NCI-H774 (cell line): ENCODE results near the gene SPRN.
"Not testable (repeated sequence)": the region's sequence is repeated elsewhere in the genome, so short reads cannot be mapped to it uniquely, and the experiment has no call there.

Experiments used
- DNase-seq: peaks from one replicate; lab custom pipeline; 2025; lab: John Stamatoyannopoulos, UW

SPRN gene

GRCh38 chr10:133439517-133440461 lies 15.4 kb upstream of the SPRN start:
- DNase-seq, result no peak

GRCh38 chr10:133438711-133439273 lies 14.4 kb upstream of the SPRN start:
- DNase-seq, result no peak

- not testable (repeated sequence) for DNase-seq
These were observed 8.4 kb upstream of the SPRN start for GRCh38 chr10:133432789-133433188.

- DNase-seq, result not testable (repeated sequence)
These were observed 7.6 kb upstream of the SPRN start for GRCh38 chr10:133431888-133432613.

- not testable (repeated sequence) for DNase-seq
These were observed 5.1 kb upstream of the SPRN start for GRCh38 chr10:133429571-133429970.

- not testable (repeated sequence) for DNase-seq
These were observed 323 bp downstream of the SPRN start for GRCh38 chr10:133424102-133424501.

GRCh38 chr10:133422807-133423771 lies 1.3 kb downstream of the SPRN start:
- DNase-seq, result no peak

GRCh38 chr10:133422223-133422806 lies 2.1 kb downstream of the SPRN start:
- DNase-seq, result no peak

GRCh38 chr10:133421336-133422222 lies 2.8 kb downstream of the SPRN start:
- no peak for DNase-seq

- DNase-seq, result no peak
These were observed 3.8 kb downstream of the SPRN start for GRCh38 chr10:133420579-133420978.

GRCh38 chr10:133420028-133420427 lies 4.4 kb downstream of the SPRN start:
- no peak for DNase-seq

GRCh38 chr10:133419211-133419950 lies 5.0 kb downstream of the SPRN start:
- no peak for DNase-seq

GRCh38 chr10:133418289-133418993 lies 6.0 kb downstream of the SPRN start:
- no peak for DNase-seq

GRCh38 chr10:133415752-133416151 lies 8.7 kb downstream of the SPRN start:
- DNase-seq, result no peak

- not testable (repeated sequence) for DNase-seq
These were observed 10.0 kb downstream of the SPRN start for GRCh38 chr10:133414401-133414800.

GRCh38 chr10:133412381-133412711 lies 12.1 kb downstream of the SPRN start:
- DNase-seq, result no peak

GRCh38 chr10:133411523-133412380 lies 12.7 kb downstream of the SPRN start:
- no peak for DNase-seq
